Esophagus squamous epithelium (tissue), 5 donors: ENCODE results near the gene MYO7B. TPM values are rescaled to one million over a fixed set of nuclear protein-coding genes. Genes with fewer than 3 reads are reported as not detected.
A peak's percentile ranks its signal among the peaks of the same experiment; 100 is the strongest.

Source experiments
- DNase-seq: peaks from one replicate; lab custom pipeline; 2025; lab: John Stamatoyannopoulos, UW
- H3K27ac ChIP-seq, 4 donors: fragments of 200-600 bp; sonication (generic); one replicate each; pipeline ENCODE4 v1.5.1; 2016 to 2019; ENCODE audit warnings: mild to moderate bottlenecking in 1 of 4
- H3K27me3 ChIP-seq, 4 donors: fragments of 200-600 bp; sonication (generic); 1 replicate in 3 of 4; 2 replicates in 1 of 4; pipeline versions ENCODE4 v1.5.1 to v1.6.0; 2017 to 2021; ENCODE audit warnings: antibody characterized with exemption in 1 of 4
- H3K36me3 ChIP-seq, 3 donors: fragments of 200-600 bp; sonication (generic); one replicate each; pipeline ENCODE4 v1.5.1; 2016 to 2019
- H3K4me1 ChIP-seq, 3 donors: fragments of 200-600 bp; sonication (generic); one replicate each; pipeline ENCODE4 v1.5.1; 2017 to 2019
- H3K4me3 ChIP-seq, 4 donors: fragments of 200-600 bp; sonication (generic); 1 replicate in 3 of 4; 2 replicates in 1 of 4; pipeline ENCODE4 v1.5.1; 2016 to 2019; ENCODE audit warnings: mild to moderate bottlenecking in 2 of 4, moderate library complexity in 1 of 4
- H3K9me3 ChIP-seq, 3 donors: fragments of 200-600 bp; sonication (generic); one replicate each; pipeline ENCODE4 v1.5.1; 2016 to 2019
- CTCF ChIP-seq, 6 experiments: fragments of 450-650 bp in 4 of 6; fragments of 200-600 bp in 2 of 6; sonication (generic) in 2 of 6; IDR thresholded peaks; one replicate each; pipeline ENCODE4 v1.5.1; 2016 to 2019; ENCODE audit warnings: antibody characterized with exemption in 6 of 6, mild to moderate bottlenecking in 4 of 6, moderate library complexity in 4 of 6
- POLR2A ChIP-seq, 4 donors: fragments of 450-650 bp; IDR thresholded peaks; one replicate each; pipeline ENCODE4 v1.6.1; 2017; ENCODE audit warnings: antibody characterized with exemption in 4 of 4, mild to moderate bottlenecking in 4 of 4, moderate library complexity in 3 of 4
- WGBS, 2 donors: methylation state at CpG; one replicate each; pipeline ENCODE4 v1.1.5; 2018; 5-methylcytosine and 5-hydroxymethylcytosine counted together
- intact Hi-C: fragments of 100-400 bp; cut with DNase I; formaldehyde crosslinking; loops from one replicate; pipeline ENCODE4 v1.15.0; 2022
- total RNA-seq, 4 donors: library from RNA; depleted of rRNA; stranded (reverse); fragments of >200 nt; gene quantifications; one replicate each; pipeline ENCODE4 v1.1.0, GENCODE V29; 2016
- donor health status: DM: yes; HTN: yes; CAD: no.

Gene MYO7B
- total RNA-seq, 4 donors from 2014 or later = 0.19 TPM; not detected in 3

- WGBS, 2 donors = 49% methylated on average over 5 of the region's 25 CpGs; no CpG with 5 or more reads in 1 of the 2 donors
- intact Hi-C loops = no loop called here
- H3K4me1 ChIP-seq = peaks cover 11 to 51% (median 15%) of the 10 kb centered on the region in 3 donors
- no peaks in the 10 kb centered on the region for H3K27me3 ChIP-seq
- no peaks in the 10 kb centered on the region for H3K9me3 ChIP-seq
- TF ChIP-seq POLR2A (IDR thresholded peaks at IDR 0.05) (no peak), CTCF (IDR thresholded peaks at IDR 0.05) (peak in 1 of 6 experiments; percentile 3)
- H3K27ac ChIP-seq = peak overlapping the region in 2 of 4 donors; percentile 21 to 88
- H3K36me3 ChIP-seq = no peaks in the 10 kb centered on the region
- no peak overlapping the region for H3K4me3 ChIP-seq
- DNase-seq = no peak
Measured at GRCh38 chr2:127640082-127641072, 104.9 kb downstream of the MYO7B start.

GRCh38 chr2:127641133-127641532, 105.7 kb downstream of the MYO7B start:
- no CpG with 5 or more reads among the region's 6 CpGs for WGBS, 2 donors
- Histone ChIP-seq H3K4me3 (no peak overlapping the region), H3K4me1 (peaks cover 11 to 56% (median 15%) of the 10 kb centered on the region in 3 donors), H3K27me3 (no peaks in the 10 kb centered on the region), H3K36me3 (no peaks in the 10 kb centered on the region), H3K9me3 (no peaks in the 10 kb centered on the region), H3K27ac (no peak overlapping the region)
- intact Hi-C loops = no loop called here
- TF ChIP-seq CTCF (IDR thresholded peaks at IDR 0.05) (no peak), POLR2A (IDR thresholded peaks at IDR 0.05) (no peak)
- no peak for DNase-seq

- no peak for DNase-seq
- intact Hi-C loops = no loop called here
- TF ChIP-seq CTCF (IDR thresholded peaks at IDR 0.05) (no peak), POLR2A (IDR thresholded peaks at IDR 0.05) (no peak)
- peak overlapping the region in 2 of 4 donors; percentile 42 to 58 for H3K27ac ChIP-seq
- no peaks in the 10 kb centered on the region for H3K27me3 ChIP-seq
- H3K4me1 ChIP-seq = peaks cover 13 to 60% (median 22%) of the 10 kb centered on the region in 3 donors
- H3K36me3 ChIP-seq = no peaks in the 10 kb centered on the region
- 40 to 60% methylated on average over 1 of the region's 25 CpGs for WGBS, 2 donors
- H3K9me3 ChIP-seq = no peaks in the 10 kb centered on the region
- no peak overlapping the region for H3K4me3 ChIP-seq
Measured at GRCh38 chr2:127641846-127642507, 106.5 kb downstream of the MYO7B start.

- no peak for DNase-seq
- Histone ChIP-seq H3K27me3 (no peaks in the 10 kb centered on the region), H3K36me3 (no peaks in the 10 kb centered on the region), H3K9me3 (no peaks in the 10 kb centered on the region), H3K27ac (peak overlapping the region in 2 of 4 donors; percentile 9 to 49), H3K4me1 (peaks cover 7 to 60% (median 23%) of the 10 kb centered on the region in 3 donors), H3K4me3 (no peak overlapping the region)
- intact Hi-C loops = no loop called here
- TF ChIP-seq CTCF (IDR thresholded peaks at IDR 0.05) = no peak
- no peak for TF ChIP-seq POLR2A (IDR thresholded peaks at IDR 0.05)
- 23 to 45% methylated on average over 2 to 5 of the region's 17 CpGs for WGBS, 2 donors
Measured at GRCh38 chr2:127642706-127643438, 107.4 kb downstream of the MYO7B start.
